Stimulated activated naive CD8-positive, alpha-beta T cell treated with anti-CD3 and anti-CD28 coated beads, Interleukin-15, amount 100 ng/mL, for 72 hours (primary cell): ENCODE data around the gene SPESP1.
"Not testable (repeated sequence)": the region's sequence is repeated elsewhere in the genome, so short reads cannot be mapped to it uniquely, and the experiment has no call there.

Experiments used
- ATAC-seq: fragments of 150-1000 bp; cut with Tn5 transposase; 2 replicates; pipeline ENCODE4 v1.10.0; 2021; ENCODE audit warnings: mild to moderate bottlenecking, moderate library complexity
- DNase-seq, 2 donors: peaks; one replicate each; pipeline ENCODE4 v3.0.0; 2021 to 2022
- H3K27ac Mint-ChIP-seq, 2 donors: one replicate each; pipeline ENCODE4 v1.8.0; 2022; ENCODE audit warnings: mild to moderate bottlenecking in 2 of 2, mixed read lengths in 2 of 2, moderate library complexity in 2 of 2
- H3K27me3 Mint-ChIP-seq: one replicate; pipeline ENCODE4 v1.8.0; 2022; ENCODE audit warnings: mixed read lengths
- H3K4me1 Mint-ChIP-seq: one replicate; pipeline ENCODE4 v1.8.0; 2022; ENCODE audit warnings: mild to moderate bottlenecking, mixed read lengths
- H3K4me3 Mint-ChIP-seq, 2 donors: one replicate each; pipeline ENCODE4 v1.8.0; 2022; ENCODE audit warnings: mild to moderate bottlenecking in 2 of 2, mixed read lengths in 2 of 2, moderate library complexity in 1 of 2
- H3K9me3 Mint-ChIP-seq, 2 donors: one replicate each; pipeline ENCODE4 v1.8.0; 2022; ENCODE audit warnings: mixed read lengths in 2 of 2

Gene SPESP1

DNA sequence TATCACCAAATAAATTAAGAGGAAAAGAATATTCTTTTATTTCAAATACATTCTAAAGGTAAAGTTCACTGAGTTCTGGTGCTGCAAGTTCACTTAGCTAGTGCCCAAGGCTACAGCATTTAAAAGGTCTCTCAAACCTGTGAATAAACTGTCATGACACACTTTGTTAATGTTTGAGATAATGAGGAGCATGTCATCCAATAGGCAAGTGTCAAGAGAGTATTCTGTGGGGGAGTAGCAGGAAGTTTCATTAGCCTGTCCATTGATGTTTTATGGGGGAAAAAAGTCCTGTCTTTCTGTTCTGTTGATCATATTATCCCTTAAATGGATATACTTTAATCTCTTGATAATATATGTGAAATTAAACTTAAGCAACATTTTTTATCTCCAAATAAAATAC lies 4.0 kb downstream of the SPESP1 start:
- no peaks in the 10 kb centered on the region for H3K9me3 Mint-ChIP-seq
- H3K27ac Mint-ChIP-seq = no peak overlapping the region
- ATAC-seq = no peak
- no peaks in the 10 kb centered on the region for H3K4me1 Mint-ChIP-seq
- no peak overlapping the region for H3K4me3 Mint-ChIP-seq
- no peak for DNase-seq
- peaks cover 14% of the 10 kb centered on the region for H3K27me3 Mint-ChIP-seq

DNA sequence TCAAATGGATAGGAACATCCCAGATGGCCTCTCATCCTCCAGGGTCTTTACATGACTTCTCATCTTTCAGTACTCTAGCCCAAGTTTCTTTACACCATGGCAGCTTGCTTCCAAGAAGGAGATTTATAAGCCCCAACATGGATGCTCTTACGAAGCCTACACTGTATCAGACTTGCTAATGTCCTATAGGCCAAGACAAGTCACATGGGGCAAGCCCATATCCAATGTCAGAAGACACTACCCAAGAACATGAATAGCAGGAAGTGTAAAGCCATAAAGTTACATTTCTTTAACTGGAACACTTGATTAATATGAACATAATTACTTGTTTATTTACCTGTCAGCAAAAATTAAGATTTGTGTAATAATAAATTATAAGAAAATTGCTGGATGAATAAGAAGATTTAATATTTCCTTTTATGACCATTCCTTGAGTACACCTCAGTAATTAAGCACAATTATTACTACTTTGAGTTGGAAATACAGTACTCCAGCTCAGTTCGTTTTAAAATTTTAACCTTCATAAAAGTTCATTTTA lies 5.1 kb downstream of the SPESP1 start:
- ATAC-seq (no peak), DNase-seq (no peak)
- Mint-ChIP-seq H3K27ac (no peak overlapping the region), H3K27me3 (peaks cover 14% of the 10 kb centered on the region), H3K4me1 (no peaks in the 10 kb centered on the region), H3K9me3 (no peaks in the 10 kb centered on the region), H3K4me3 (no peak overlapping the region)

DNA sequence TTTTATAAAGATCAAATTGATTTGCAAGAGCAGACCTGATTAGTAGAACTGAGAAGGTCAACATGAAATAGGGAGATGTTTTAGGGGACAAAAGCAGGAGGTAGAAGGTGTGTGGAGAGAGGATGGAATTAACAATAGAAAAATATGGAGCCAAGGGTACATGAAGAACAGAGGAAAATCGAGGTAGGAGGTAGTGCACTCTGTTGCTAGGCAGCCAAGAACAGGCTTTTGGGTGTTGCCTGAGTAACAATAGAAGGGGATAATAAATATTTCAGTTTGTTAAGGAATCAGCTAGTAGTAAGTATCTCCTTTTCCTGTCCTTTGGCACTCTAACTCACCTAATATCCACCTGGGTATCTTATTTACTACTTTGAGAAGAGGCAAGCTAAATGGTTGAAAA lies 9.2 kb downstream of the SPESP1 start:
- Mint-ChIP-seq H3K9me3 (no peaks in the 10 kb centered on the region), H3K27ac (no peak overlapping the region), H3K4me3 (no peak overlapping the region), H3K27me3 (peaks cover 16% of the 10 kb centered on the region), H3K4me1 (no peaks in the 10 kb centered on the region)
- no peak for ATAC-seq
- DNase-seq = no peak

DNA sequence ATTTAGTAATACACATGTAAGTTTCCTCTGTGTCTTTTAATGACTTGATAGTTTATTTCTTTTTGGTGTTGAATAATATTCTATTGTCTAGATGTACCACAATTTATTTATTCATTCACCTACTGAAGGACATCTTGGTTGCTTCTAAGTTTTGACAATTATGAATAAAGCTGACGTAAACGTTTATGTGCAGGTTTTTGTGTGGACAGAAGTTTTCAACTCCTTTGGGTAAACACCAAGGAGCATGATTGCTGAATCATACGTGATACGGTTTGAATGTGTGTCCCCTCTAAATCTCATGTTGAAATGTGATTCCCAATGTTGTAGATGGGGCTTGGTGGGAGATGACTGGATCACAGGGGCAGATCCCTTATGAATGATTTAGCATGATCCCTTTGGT lies 21.5 kb downstream of the SPESP1 start:
- Mint-ChIP-seq H3K27ac (no peak overlapping the region), H3K9me3 (peaks cover 0 to 13% of the 10 kb centered on the region in 2 donors), H3K4me3 (no peak overlapping the region), H3K27me3 (peaks cover 51% of the 10 kb centered on the region), H3K4me1 (no peaks in the 10 kb centered on the region)
- ATAC-seq (no peak), DNase-seq (no peak)

DNA sequence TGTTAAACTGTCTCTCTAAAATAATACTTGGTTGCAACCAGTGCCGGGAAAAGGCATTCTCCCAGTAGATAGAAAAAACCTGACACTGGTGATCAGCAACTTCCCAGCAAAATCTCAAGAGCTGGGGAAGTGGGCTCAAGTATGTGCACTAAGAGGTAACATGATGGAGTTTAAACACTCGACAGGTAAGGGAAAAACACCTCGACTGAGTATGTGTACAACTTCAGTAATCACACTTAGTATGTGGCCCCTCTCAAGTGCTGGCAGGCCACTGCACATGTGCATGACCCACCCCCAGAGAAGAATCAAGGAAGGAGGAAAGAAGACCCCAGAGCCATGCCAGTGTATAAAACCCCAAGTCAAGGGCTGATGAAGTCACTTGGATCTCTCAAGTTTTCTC lies 27.4 kb downstream of the SPESP1 start:
- ATAC-seq (no peak), DNase-seq (no peak)
- H3K27ac Mint-ChIP-seq = no peak overlapping the region
- no peaks in the 10 kb centered on the region for H3K4me1 Mint-ChIP-seq
- peaks cover 0 to 13% of the 10 kb centered on the region in 2 donors for H3K9me3 Mint-ChIP-seq
- H3K27me3 Mint-ChIP-seq = peaks cover 81% of the 10 kb centered on the region
- no peak overlapping the region for H3K4me3 Mint-ChIP-seq

DNA sequence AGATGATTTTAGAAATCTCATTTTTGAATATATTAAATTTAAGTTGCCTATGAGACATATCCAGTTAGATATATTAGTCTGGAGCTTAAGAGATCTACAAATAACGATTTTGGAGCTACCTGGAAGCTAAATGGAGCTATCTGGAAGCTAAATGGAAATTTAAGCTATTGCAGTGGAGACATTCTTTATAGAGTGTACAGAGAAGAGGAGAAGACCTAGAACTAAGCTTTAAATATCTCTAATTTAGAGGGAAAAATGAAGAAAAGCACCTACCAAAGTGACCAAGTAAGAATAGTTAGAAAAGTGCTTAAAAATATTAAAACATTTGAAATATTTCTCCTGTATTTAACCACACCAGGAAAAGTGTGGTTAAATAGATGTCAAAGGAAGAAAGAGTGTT lies 28.3 kb downstream of the SPESP1 start:
- Mint-ChIP-seq H3K4me3 (no peak overlapping the region), H3K27ac (no peak overlapping the region), H3K27me3 (peaks cover 81% of the 10 kb centered on the region), H3K9me3 (peaks cover 0 to 13% of the 10 kb centered on the region in 2 donors), H3K4me1 (no peaks in the 10 kb centered on the region)
- ATAC-seq = no peak
- no peak for DNase-seq

DNA sequence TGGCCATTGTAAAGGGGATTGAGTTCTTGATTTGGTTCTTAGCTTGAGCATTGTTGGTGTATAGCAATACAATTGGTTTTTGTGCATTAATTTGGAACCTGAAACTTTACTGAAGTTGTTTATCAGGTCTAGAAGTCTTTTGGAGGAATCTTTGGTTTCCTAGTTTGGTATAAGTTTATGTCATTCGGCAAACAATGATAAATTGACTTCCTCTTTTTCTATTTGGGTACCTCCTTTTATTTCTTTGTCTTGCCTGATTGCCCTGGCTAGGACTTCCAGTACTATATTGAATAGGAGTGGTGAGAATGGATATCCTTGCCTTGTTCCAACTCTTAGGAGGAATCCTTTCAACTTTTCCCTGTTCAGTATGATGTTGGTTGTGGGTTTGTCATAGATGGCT lies 32.1 kb downstream of the SPESP1 start:
- no peak for ATAC-seq
- H3K4me3 Mint-ChIP-seq = no peak overlapping the region
- DNase-seq = no peak
- no peak overlapping the region for H3K27ac Mint-ChIP-seq
- H3K4me1 Mint-ChIP-seq = no peaks in the 10 kb centered on the region
- H3K27me3 Mint-ChIP-seq = peaks cover 64% of the 10 kb centered on the region
- no peaks in the 10 kb centered on the region for H3K9me3 Mint-ChIP-seq

DNA sequence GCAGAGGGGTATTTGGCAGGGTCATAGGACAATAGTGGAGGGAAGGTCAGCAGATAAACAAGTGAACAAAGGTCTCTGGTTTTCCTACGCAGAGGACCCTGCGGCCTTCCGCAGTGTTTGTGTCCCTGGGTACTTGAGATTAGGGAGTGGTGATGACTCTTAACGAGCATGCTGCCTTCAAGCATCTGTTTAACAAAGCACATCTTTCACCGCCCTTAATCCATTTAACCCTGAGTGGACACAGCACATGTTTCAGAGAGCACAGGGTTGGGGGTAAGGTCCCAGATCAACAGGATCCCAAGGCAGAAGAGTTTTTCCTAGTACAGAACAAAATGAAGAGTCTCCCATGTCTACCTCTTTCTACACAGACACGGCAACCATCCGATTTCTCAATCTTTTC lies 33.4 kb downstream of the SPESP1 start:
- not testable (repeated sequence) for H3K4me1 Mint-ChIP-seq, H3K4me3 Mint-ChIP-seq, H3K27ac Mint-ChIP-seq, ATAC-seq, H3K9me3 Mint-ChIP-seq, DNase-seq
- H3K27me3 Mint-ChIP-seq = peaks cover 60% of the 10 kb centered on the region

DNA sequence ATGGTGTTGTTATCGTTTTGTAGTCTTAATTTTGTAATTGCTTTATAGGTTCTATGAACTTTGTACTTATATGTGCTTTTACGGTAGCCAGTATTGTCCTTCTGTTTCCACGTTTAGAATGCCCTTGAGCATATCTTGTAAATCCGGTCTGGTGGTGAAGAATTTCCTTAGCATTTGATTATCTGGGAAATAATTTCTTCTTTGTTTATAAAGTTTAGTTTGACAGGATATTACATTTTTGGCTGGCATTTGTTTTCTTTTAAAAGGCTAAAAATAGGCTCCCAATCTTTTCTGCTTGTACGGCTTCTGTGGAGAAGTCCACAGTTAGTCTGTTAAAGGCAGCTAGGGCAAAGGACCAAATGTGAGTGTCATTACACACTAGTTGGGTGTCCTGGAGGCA lies 36.7 kb downstream of the SPESP1 start:
- DNase-seq (no peak), ATAC-seq (no peak)
- Mint-ChIP-seq H3K27me3 (peaks cover 52% of the 10 kb centered on the region), H3K4me3 (no peak overlapping the region), H3K27ac (no peak overlapping the region), H3K4me1 (no peaks in the 10 kb centered on the region), H3K9me3 (peaks cover 12 to 17% of the 10 kb centered on the region in 2 donors)

DNA sequence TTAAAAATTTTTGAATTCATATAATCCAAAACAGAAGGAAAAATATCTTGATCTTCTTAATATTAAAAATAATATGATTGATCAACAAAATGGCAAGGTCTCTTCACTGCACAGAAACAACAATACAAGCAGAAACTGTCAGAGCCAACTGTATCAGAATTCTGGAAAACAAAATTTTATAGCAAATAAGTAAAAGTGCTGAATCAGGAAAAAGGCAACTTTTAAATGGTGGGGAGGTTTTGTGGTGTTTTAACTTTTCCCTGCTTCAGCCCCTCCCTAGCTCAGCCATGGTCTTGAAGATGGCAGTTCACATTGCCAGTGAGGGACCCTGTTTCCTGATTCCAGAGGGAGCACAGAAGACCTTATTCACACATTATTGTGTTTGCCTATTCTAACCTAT lies 37.6 kb downstream of the SPESP1 start:
- no peak overlapping the region for H3K4me3 Mint-ChIP-seq
- no peak for ATAC-seq

DNA sequence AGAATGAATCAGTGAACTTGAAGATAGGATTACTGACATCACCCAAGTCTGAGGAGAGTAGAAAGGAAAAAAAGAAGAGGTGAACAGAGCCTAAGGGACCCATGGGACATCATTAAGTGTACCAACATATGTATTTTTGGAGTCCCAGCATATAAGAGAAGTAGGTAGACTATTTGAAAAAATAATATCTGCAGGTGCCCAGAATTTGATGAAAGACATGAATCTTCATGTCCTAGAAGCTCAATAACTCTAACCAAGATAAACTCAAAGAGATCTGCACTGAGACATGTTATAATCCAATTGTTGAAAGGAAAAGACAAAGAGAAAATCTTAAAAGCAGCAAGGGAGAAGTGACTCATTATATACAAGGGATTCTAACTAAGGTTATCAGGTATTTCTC lies 39.0 kb downstream of the SPESP1 start:
- H3K4me1 Mint-ChIP-seq = no peaks in the 10 kb centered on the region
- DNase-seq (no peak), ATAC-seq (no peak)
- peaks cover 13 to 17% of the 10 kb centered on the region in 2 donors for H3K9me3 Mint-ChIP-seq
- H3K4me3 Mint-ChIP-seq = no peak overlapping the region
- H3K27ac Mint-ChIP-seq = no peak overlapping the region
- H3K27me3 Mint-ChIP-seq = peaks cover 47% of the 10 kb centered on the region

More for the DNA sequence above, 37.6 kb downstream of the SPESP1 start:
- no peak for DNase-seq
- Mint-ChIP-seq H3K27ac (no peak overlapping the region), H3K9me3 (peaks cover 12 to 17% of the 10 kb centered on the region in 2 donors), H3K27me3 (peaks cover 52% of the 10 kb centered on the region), H3K4me1 (no peaks in the 10 kb centered on the region)

DNA sequence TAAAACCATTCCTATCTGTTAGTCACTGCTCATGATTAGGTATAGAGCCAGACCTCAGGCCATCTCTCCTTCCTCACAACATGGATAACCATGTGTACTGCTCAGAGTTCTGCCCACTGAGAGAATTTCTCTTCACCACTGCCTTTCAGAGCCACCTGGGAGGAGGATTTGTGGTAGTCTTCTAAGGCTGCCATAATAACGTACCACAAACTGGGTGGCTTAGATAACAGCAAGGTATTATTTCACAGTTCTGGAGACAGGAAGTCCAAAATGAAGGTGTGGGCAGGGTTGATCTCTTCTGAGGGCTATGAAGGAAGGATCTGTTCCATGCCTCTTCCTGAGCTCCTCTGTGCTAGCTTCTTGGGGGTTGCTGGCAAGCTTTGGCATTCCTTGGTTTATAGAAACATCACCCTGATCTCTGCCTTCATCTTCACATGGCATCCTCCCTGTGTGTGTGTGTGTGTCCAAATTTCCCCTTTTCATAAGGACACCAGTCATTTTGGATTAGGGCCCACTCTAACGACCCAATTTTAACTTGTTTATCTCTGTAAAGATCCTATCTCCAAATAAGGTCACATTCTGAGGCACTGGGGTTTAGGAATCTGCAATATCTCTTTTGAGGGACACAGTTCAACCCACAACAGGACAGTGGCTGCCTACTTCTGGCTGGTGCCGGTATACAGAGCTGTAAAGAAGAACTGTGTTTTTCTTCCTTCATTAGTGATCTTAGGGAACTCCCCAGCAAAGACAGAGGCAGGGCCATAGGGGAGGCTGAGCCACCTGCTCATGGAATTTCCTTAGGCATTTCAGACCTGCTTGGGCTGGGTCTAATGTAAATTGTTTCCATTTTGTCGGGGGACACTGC lies 42.1 kb downstream of the SPESP1 start:
- Mint-ChIP-seq H3K4me1 (no peaks in the 10 kb centered on the region), H3K27me3 (peaks cover 42% of the 10 kb centered on the region), H3K9me3 (peaks cover 17 to 24% of the 10 kb centered on the region in 2 donors), H3K27ac (no peak overlapping the region), H3K4me3 (no peak overlapping the region)
- no peak for ATAC-seq
- no peak for DNase-seq

DNA sequence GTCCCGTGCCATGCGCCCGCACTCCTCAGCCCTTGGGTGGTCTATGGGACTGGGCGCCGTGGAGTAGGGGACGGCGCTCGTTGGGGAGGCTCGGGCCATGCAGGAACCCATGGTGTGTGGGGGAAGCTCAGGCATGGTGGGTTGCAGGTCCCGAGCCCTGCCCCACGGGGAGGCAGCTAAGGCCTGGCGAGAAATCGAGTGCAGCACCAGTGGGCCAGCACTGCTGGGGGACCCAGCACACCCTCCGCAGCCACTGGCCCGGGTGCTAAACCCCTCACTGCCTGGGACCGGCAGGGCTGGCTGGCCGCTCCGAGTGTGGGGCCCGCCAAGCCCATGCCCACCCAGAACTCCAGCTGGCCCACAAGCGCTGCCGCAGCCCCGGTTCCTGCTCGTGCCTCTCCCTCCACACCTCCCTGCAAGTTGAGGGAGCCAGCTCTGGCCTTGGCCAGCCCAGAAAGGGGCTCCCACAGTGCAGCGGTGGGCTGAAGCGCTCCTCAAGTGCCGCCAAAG lies 45.4 kb downstream of the SPESP1 start:
- ATAC-seq, H3K27ac Mint-ChIP-seq, H3K4me1 Mint-ChIP-seq, DNase-seq, H3K4me3 Mint-ChIP-seq: not testable (repeated sequence)
- Mint-ChIP-seq H3K9me3 (peaks cover 5 to 15% of the 10 kb centered on the region in 2 donors), H3K27me3 (peaks cover 37% of the 10 kb centered on the region)

DNA sequence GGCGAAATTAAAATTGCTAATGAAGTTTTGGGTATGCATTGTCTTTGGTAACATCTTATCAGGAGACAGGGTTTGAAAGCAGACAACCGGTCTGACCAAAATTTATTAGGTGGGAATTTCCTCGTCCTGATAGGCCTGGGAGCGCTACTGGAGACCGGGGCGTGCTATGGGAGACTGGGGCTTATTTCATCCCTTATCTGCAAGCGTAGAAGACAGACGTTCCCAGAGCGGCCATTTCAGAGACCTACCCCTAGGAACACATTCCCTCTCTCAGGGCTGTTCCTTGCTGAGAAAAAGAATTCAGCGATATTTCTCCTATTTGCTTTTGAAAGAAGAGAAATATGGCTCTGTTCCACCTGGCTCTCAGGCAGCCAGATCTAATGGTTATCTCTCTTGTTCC lies 47.1 kb downstream of the SPESP1 start:
- not testable (repeated sequence) for H3K4me3 Mint-ChIP-seq, ATAC-seq, DNase-seq, H3K4me1 Mint-ChIP-seq, H3K27ac Mint-ChIP-seq
- peaks cover 5 to 15% of the 10 kb centered on the region in 2 donors for H3K9me3 Mint-ChIP-seq
- H3K27me3 Mint-ChIP-seq = peaks cover 33% of the 10 kb centered on the region

DNA sequence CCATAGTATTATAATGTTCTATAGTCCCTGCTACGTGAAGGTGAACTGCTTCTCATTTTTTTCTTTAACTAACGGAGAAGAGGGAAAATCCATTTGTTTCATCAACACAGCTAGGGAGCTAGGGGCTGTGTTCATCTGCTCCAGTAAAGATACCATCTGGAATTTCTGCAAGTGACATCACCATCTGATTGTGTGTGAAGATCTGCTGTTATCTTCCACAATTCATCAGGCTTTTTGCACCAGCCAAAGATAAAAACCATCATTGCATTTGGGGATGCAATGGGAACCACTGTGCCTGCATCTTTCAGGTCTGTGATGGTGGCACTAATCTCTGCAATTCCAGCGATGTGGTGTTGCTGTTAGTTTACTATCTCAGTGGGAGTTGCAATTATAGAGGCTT lies 48.7 kb downstream of the SPESP1 start:
- DNase-seq (no peak), ATAC-seq (no peak)
- Mint-ChIP-seq H3K27ac (no peak overlapping the region), H3K4me1 (no peaks in the 10 kb centered on the region), H3K4me3 (no peak overlapping the region), H3K9me3 (peaks cover 5 to 15% of the 10 kb centered on the region in 2 donors), H3K27me3 (peaks cover 27% of the 10 kb centered on the region)

DNA sequence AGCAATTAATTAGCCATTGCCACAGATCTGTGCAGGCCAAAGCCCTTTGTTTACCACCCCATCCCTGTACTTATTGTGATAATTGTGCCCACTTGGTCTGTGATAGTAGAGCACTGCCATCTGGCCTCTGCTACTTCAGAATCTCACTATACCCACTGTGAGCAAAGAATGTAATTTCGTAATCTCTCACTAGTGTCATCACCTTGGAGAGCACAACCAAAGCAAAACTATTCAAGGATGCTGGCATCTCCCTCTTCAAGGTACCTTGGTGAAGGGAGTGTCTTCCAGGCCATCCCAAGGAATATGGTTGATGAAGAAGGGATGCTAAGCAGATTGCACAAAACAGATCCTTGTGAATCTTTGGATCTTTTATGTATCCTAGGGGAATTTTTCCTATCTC lies 49.5 kb downstream of the SPESP1 start:
- no peak overlapping the region for H3K4me3 Mint-ChIP-seq
- no peaks in the 10 kb centered on the region for H3K4me1 Mint-ChIP-seq
- H3K9me3 Mint-ChIP-seq = peaks cover 0 to 11% of the 10 kb centered on the region in 2 donors
- no peak for ATAC-seq
- DNase-seq = no peak
- H3K27me3 Mint-ChIP-seq = peaks cover 20% of the 10 kb centered on the region
- no peak overlapping the region for H3K27ac Mint-ChIP-seq
